WTC11 (cell line): Measurements from ENCODE around the gene ANKRD33B. TPM values are rescaled to one million over a fixed set of nuclear protein-coding genes. Genes with fewer than 3 reads are reported as not detected.

Experiments used
- ATAC-seq: fragments of 200-7000 bp; cut with Tn5 transposase; 2 replicates; pipeline ENCODE4 v1.10.0; 2021; ENCODE audit warnings: mild to moderate bottlenecking, moderate library complexity
- CTCF ChIA-PET: fragments of 300-600 bp; sonication (Branson Sonifier 250); formaldehyde crosslinking; loops from one replicate; lab custom pipeline; 2021; ENCODE audit warnings: antibody characterized with exemption; lab: Charles Lee
- POLR2A ChIA-PET: fragments of 350-600 bp; sonication (Branson Sonifier 250); formaldehyde crosslinking; loops from one replicate; lab custom pipeline; 2021; ENCODE audit warnings: antibody characterized with exemption; lab: Charles Lee
- DNase-seq: peaks from one replicate; pipeline ENCODE4 v3.0.0; 2021; ENCODE audit warnings: low spot score
- H3K27ac Mint-ChIP-seq: 2 replicates; pipeline ENCODE4 v1.8.0; 2021; ENCODE audit warnings: mixed read lengths
- H3K27me3 Mint-ChIP-seq: 2 replicates; pipeline ENCODE4 v1.8.0; 2021; ENCODE audit warnings: low read depth, mild to moderate bottlenecking, moderate library complexity, mixed read lengths
- H3K36me3 Mint-ChIP-seq: 2 replicates; pipeline ENCODE4 v1.8.0; 2021; ENCODE audit warnings: mixed read lengths
- H3K4me1 Mint-ChIP-seq: 2 replicates; pipeline ENCODE4 v1.8.0; 2022; ENCODE audit warnings: mixed read lengths
- H3K4me3 Mint-ChIP-seq: 2 replicates; pipeline ENCODE4 v1.8.0; 2021; ENCODE audit warnings: mild to moderate bottlenecking, moderate library complexity, mixed read lengths
- H3K9me3 Mint-ChIP-seq: 2 replicates; pipeline ENCODE4 v1.8.0; 2021; ENCODE audit warnings: mixed read lengths
- ATF1 ChIP-seq: sonication (generic); formaldehyde crosslinking; IDR thresholded peaks from 2 replicates; pipeline ENCODE4 v1.8.1; 2023; ENCODE audit warnings: mild to moderate bottlenecking, moderate library complexity, missing genetic modification reagents
- ELF4 ChIP-seq: sonication (generic); formaldehyde crosslinking; IDR thresholded peaks from 2 replicates; pipeline ENCODE4 v1.8.1; 2022; ENCODE audit warnings: low read depth, mild to moderate bottlenecking, moderate library complexity, missing genetic modification reagents
- KAT7 ChIP-seq: sonication (generic); formaldehyde crosslinking; IDR thresholded peaks from 2 replicates; pipeline ENCODE4 v1.8.1; 2023; ENCODE audit warnings: missing genetic modification reagents, mild to moderate bottlenecking, borderline replicate concordance
- NFYB ChIP-seq: sonication (generic); formaldehyde crosslinking; conservative IDR thresholded peaks from 2 replicates; pipeline ENCODE4 v1.8.0; 2022; ENCODE audit warnings: low read depth, missing genetic modification reagents
- NR2C2 ChIP-seq: sonication (generic); formaldehyde crosslinking; IDR thresholded peaks from 2 replicates; pipeline ENCODE4 v1.8.0; 2022; ENCODE audit warnings: mild to moderate bottlenecking, missing genetic modification reagents
- PRRX2 ChIP-seq: fragments of 250-450 bp; sonication (Bioruptor Pico); IDR thresholded peaks from 2 replicates; pipeline ENCODE4 v1.8.0; 2021; ENCODE audit warnings: mild to moderate bottlenecking
- TP53 ChIP-seq: sonication (generic); formaldehyde crosslinking; IDR thresholded peaks from 2 replicates; pipeline ENCODE4 v1.8.1; 2023; ENCODE audit warnings: mild to moderate bottlenecking, missing genetic modification reagents
- ZBTB43 ChIP-seq: sonication (generic); formaldehyde crosslinking; IDR thresholded peaks from 2 replicates; pipeline ENCODE4 v1.8.1; 2023; ENCODE audit warnings: mild to moderate bottlenecking, missing genetic modification reagents
- ZMAT4 ChIP-seq: fragments of 250-450 bp; sonication (Bioruptor Pico); IDR thresholded peaks from 2 replicates; pipeline ENCODE4 v1.9.0; 2021; ENCODE audit warnings: mild to moderate bottlenecking
- ZNF263 ChIP-seq: sonication (generic); formaldehyde crosslinking; IDR thresholded peaks from 2 replicates; pipeline ENCODE4 v1.8.1; 2022; ENCODE audit warnings: low read depth, mild to moderate bottlenecking, moderate library complexity, missing genetic modification reagents
- ZNF317 ChIP-seq: sonication (generic); formaldehyde crosslinking; IDR thresholded peaks from 2 replicates; pipeline ENCODE4 v1.8.1; 2023; ENCODE audit warnings: low read depth, mild to moderate bottlenecking, moderate library complexity, missing genetic modification reagents, borderline replicate concordance
- ZNF512 ChIP-seq: sonication (generic); formaldehyde crosslinking; IDR thresholded peaks from 2 replicates; pipeline ENCODE4 v1.8.1; 2022; ENCODE audit warnings: missing genetic modification reagents, borderline replicate concordance
- total RNA-seq: library from RNA; stranded (reverse); gene quantifications from 3 replicates; pipeline ENCODE4 v1.2.3, GENCODE V29; 2021
- TF ChIP-seq, protein P1 (sequence below): sonication (generic); formaldehyde crosslinking; IDR thresholded peaks from 2 replicates; pipeline ENCODE4 v1.8.1; 2023; ENCODE audit warnings: mild to moderate bottlenecking, missing genetic modification reagents, borderline replicate concordance
- TF ChIP-seq, protein P2 (sequence below): fragments of 250-450 bp; sonication (Bioruptor Pico); IDR thresholded peaks from 2 replicates; pipeline ENCODE4 v2.1.2; 2022; ENCODE audit warnings: mild to moderate bottlenecking, moderate library complexity
- TF ChIP-seq, protein P3 (sequence below): fragments of 250-450 bp; sonication (Bioruptor Pico); IDR thresholded peaks from 2 replicates; pipeline ENCODE4 v1.8.0; 2021; ENCODE audit warnings: mild to moderate bottlenecking
- TF ChIP-seq, protein P4 (sequence below): fragments of 250-450 bp; sonication (Bioruptor Pico); IDR thresholded peaks from 2 replicates; pipeline ENCODE4 v1.9.0; 2021; ENCODE audit warnings: mild to moderate bottlenecking, borderline replicate concordance
- TF ChIP-seq, protein P5 (sequence below): sonication (generic); formaldehyde crosslinking; IDR thresholded peaks from 2 replicates; pipeline ENCODE4 v1.8.0; 2022; ENCODE audit warnings: mild to moderate bottlenecking, missing genetic modification reagents

Gene ANKRD33B
- total RNA-seq, 1 experiment from 2014 or later: 9.2 TPM

DNA sequence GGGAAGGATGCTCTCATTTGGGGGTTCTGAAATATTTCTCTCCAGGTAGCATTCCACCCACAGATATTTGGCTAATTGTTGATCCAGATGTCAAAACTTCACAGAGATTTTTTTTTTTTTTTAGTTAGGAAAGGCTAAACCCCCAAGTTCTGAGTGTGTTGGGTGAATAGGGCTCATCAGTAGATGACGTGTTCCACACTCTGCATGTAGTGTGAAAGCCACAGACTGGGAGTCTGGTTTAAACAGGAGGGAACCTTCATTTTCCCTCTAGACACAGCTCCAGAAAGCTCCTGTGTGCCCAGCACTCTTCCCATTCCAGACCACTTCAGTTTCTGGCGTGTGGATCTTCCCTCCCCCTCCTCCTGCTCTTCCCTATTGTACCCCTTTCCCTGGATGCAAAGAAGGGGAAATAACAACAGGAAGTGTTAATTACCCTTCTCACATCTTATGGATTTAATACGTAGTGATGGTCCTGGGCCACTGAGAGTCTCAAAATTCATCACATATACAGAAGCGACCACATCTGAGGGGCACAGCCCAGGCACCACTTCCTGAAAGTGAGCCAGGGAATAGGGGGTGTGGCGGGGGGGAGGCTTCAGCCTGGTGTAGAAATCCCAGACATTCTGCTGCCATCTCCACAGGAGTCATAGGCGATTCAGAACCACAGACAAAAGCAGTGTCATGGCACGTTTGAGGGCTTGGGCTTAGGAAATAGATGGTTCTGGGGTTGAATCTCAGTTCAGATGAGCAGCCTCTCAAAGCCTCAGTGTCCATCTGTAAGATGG is 132.1 kb downstream of the ANKRD33B start:
- no peaks in the 10 kb centered on the region for H3K36me3 Mint-ChIP-seq
- H3K27ac Mint-ChIP-seq: no peak overlapping the region
- TF ChIP-seq ATF1 (no peak), ZNF317 (no peak)
- TF ChIP-seq, protein P1, sequence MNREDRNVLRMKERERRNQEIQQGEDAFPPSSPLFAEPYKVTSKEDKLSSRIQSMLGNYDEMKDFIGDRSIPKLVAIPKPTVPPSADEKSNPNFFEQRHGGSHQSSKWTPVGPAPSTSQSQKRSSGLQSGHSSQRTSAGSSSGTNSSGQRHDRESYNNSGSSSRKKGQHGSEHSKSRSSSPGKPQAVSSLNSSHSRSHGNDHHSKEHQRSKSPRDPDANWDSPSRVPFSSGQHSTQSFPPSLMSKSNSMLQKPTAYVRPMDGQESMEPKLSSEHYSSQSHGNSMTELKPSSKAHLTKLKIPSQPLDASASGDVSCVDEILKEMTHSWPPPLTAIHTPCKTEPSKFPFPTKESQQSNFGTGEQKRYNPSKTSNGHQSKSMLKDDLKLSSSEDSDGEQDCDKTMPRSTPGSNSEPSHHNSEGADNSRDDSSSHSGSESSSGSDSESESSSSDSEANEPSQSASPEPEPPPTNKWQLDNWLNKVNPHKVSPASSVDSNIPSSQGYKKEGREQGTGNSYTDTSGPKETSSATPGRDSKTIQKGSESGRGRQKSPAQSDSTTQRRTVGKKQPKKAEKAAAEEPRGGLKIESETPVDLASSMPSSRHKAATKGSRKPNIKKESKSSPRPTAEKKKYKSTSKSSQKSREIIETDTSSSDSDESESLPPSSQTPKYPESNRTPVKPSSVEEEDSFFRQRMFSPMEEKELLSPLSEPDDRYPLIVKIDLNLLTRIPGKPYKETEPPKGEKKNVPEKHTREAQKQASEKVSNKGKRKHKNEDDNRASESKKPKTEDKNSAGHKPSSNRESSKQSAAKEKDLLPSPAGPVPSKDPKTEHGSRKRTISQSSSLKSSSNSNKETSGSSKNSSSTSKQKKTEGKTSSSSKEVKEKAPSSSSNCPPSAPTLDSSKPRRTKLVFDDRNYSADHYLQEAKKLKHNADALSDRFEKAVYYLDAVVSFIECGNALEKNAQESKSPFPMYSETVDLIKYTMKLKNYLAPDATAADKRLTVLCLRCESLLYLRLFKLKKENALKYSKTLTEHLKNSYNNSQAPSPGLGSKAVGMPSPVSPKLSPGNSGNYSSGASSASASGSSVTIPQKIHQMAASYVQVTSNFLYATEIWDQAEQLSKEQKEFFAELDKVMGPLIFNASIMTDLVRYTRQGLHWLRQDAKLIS (CRISPR knock-in tag): no peak
- TF ChIP-seq, protein P2, sequence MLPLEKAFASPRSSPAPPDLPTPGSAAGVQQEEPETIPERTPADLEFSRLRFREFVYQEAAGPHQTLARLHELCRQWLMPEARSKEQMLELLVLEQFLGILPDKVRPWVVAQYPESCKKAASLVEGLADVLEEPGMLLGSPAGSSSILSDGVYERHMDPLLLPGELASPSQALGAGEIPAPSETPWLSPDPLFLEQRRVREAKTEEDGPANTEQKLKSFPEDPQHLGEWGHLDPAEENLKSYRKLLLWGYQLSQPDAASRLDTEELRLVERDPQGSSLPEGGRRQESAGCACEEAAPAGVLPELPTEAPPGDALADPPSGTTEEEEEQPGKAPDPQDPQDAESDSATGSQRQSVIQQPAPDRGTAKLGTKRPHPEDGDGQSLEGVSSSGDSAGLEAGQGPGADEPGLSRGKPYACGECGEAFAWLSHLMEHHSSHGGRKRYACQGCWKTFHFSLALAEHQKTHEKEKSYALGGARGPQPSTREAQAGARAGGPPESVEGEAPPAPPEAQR: no peak
- TF ChIP-seq, protein P3, sequence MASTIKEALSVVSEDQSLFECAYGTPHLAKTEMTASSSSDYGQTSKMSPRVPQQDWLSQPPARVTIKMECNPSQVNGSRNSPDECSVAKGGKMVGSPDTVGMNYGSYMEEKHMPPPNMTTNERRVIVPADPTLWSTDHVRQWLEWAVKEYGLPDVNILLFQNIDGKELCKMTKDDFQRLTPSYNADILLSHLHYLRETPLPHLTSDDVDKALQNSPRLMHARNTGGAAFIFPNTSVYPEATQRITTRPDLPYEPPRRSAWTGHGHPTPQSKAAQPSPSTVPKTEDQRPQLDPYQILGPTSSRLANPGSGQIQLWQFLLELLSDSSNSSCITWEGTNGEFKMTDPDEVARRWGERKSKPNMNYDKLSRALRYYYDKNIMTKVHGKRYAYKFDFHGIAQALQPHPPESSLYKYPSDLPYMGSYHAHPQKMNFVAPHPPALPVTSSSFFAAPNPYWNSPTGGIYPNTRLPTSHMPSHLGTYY: no peak
- ATAC-seq: no peak
- no peak overlapping the region for H3K4me3 Mint-ChIP-seq
- H3K9me3 Mint-ChIP-seq: no peaks in the 10 kb centered on the region
- no peak for DNase-seq
- H3K27me3 Mint-ChIP-seq: no peaks in the 10 kb centered on the region
- POLR2A ChIA-PET: interaction anchor here (0.6 kb wide), 1 partner anchor 1105 kb away, joined by 4 read pairs; no protein-coding TSS in a partner anchor
- CTCF ChIA-PET: interaction anchor here (1.0 to 2.1 kb wide), 12 partner anchors 11 to 487 kb away, joined by 3 to 11 read pairs (median 5); no protein-coding TSS in a partner anchor
- peaks cover 29% of the 10 kb centered on the region for H3K4me1 Mint-ChIP-seq

- no peaks in the 10 kb centered on the region for H3K36me3 Mint-ChIP-seq
- no peaks in the 10 kb centered on the region for H3K27me3 Mint-ChIP-seq
- no peak for DNase-seq
- ChIA-PET POLR2A (no interaction called here), CTCF (interaction anchor here (0.9 to 2.0 kb wide), 4 partner anchors 61 to 158 kb away, joined by 3 to 5 read pairs (median 4); partner anchors contain the start of gene DAP)
- H3K4me1 Mint-ChIP-seq: peaks cover 33% of the 10 kb centered on the region
- no peak for ATAC-seq
- H3K9me3 Mint-ChIP-seq: no peaks in the 10 kb centered on the region
- no peak overlapping the region for H3K4me3 Mint-ChIP-seq
- H3K27ac Mint-ChIP-seq: no peak overlapping the region
- TF ChIP-seq NFYB (no peak), ZNF512 (CRISPR knock-in tag) (no peak), PRRX2 (CRISPR knock-in tag) (no peak), ZBTB43 (CRISPR knock-in tag) (no peak), ELF4 (CRISPR knock-in tag) (no peak), ZMAT4 (CRISPR knock-in tag) (no peak), ZNF263 (CRISPR knock-in tag) (no peak), TP53 (CRISPR knock-in tag) (no peak), NR2C2 (no peak), KAT7 (CRISPR knock-in tag) (no peak)
- TF ChIP-seq, protein P4, sequence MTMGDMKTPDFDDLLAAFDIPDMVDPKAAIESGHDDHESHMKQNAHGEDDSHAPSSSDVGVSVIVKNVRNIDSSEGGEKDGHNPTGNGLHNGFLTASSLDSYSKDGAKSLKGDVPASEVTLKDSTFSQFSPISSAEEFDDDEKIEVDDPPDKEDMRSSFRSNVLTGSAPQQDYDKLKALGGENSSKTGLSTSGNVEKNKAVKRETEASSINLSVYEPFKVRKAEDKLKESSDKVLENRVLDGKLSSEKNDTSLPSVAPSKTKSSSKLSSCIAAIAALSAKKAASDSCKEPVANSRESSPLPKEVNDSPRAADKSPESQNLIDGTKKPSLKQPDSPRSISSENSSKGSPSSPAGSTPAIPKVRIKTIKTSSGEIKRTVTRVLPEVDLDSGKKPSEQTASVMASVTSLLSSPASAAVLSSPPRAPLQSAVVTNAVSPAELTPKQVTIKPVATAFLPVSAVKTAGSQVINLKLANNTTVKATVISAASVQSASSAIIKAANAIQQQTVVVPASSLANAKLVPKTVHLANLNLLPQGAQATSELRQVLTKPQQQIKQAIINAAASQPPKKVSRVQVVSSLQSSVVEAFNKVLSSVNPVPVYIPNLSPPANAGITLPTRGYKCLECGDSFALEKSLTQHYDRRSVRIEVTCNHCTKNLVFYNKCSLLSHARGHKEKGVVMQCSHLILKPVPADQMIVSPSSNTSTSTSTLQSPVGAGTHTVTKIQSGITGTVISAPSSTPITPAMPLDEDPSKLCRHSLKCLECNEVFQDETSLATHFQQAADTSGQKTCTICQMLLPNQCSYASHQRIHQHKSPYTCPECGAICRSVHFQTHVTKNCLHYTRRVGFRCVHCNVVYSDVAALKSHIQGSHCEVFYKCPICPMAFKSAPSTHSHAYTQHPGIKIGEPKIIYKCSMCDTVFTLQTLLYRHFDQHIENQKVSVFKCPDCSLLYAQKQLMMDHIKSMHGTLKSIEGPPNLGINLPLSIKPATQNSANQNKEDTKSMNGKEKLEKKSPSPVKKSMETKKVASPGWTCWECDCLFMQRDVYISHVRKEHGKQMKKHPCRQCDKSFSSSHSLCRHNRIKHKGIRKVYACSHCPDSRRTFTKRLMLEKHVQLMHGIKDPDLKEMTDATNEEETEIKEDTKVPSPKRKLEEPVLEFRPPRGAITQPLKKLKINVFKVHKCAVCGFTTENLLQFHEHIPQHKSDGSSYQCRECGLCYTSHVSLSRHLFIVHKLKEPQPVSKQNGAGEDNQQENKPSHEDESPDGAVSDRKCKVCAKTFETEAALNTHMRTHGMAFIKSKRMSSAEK: no peak
- TF ChIP-seq, protein P5, sequence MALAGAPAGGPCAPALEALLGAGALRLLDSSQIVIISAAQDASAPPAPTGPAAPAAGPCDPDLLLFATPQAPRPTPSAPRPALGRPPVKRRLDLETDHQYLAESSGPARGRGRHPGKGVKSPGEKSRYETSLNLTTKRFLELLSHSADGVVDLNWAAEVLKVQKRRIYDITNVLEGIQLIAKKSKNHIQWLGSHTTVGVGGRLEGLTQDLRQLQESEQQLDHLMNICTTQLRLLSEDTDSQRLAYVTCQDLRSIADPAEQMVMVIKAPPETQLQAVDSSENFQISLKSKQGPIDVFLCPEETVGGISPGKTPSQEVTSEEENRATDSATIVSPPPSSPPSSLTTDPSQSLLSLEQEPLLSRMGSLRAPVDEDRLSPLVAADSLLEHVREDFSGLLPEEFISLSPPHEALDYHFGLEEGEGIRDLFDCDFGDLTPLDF (CRISPR knock-in tag): no peak
Observed at GRCh38 chr5:10699281-10699874, 135.5 kb downstream of the ANKRD33B start.
